K562 (cell line): Measurements from ENCODE around the gene HEXIM2. TPM values are rescaled to one million over a fixed set of nuclear protein-coding genes. Genes with fewer than 3 reads are reported as not detected.

Source experiments
- CREB1 ChIP-seq, 2 experiments: sonication (generic) in 1 of 2; formaldehyde crosslinking in 1 of 2; IDR thresholded peaks; 2 replicates each; pipeline versions ENCODE4 v1.6.1 to v1.8.0; 2012 to 2022; ENCODE audit warnings: inconsistent platforms in 1 of 2, mild to moderate bottlenecking in 1 of 2, missing genetic modification reagents in 1 of 2, moderate library complexity in 1 of 2
- E2F3 ChIP-seq: fragments of 250-450 bp; sonication (Bioruptor Pico); IDR thresholded peaks from 2 replicates; pipeline ENCODE4 v1.4.0; 2020; ENCODE audit warnings: mild to moderate bottlenecking
- FOXK2 ChIP-seq, 2 experiments: fragments of 450-650 bp; IDR thresholded peaks in 1 of 2; conservative IDR thresholded peaks in 1 of 2; 2 replicates each; pipeline ENCODE4 v1.6.1; 2016; ENCODE audit warnings: low read depth in 2 of 2, mild to moderate bottlenecking in 1 of 2
- MECOM ChIP-seq: fragments of 250-450 bp; sonication (Bioruptor Pico); IDR thresholded peaks from 2 replicates; pipeline ENCODE4 v1.8.0; 2022; ENCODE audit warnings: inconsistent platforms
- NUFIP1 ChIP-seq: fragments of 450-650 bp; IDR thresholded peaks from 2 replicates; pipeline ENCODE4 v1.6.1; 2018; ENCODE audit not compliant: partially characterized antibody
- PML ChIP-seq: IDR thresholded peaks from 2 replicates; pipeline ENCODE4 v1.6.1; 2012; ENCODE audit warnings: low read length, inconsistent platforms
- RREB1 ChIP-seq: fragments of 250-450 bp; sonication (Bioruptor Pico); IDR thresholded peaks from 2 replicates; pipeline ENCODE4 v1.4.0; 2020
- SAFB2 ChIP-seq: fragments of 200-400 bp; formaldehyde crosslinking; IDR thresholded peaks from 2 replicates; pipeline ENCODE4 v1.6.1; 2018; ENCODE audit warnings: borderline replicate concordance, low read length, low read depth, moderate library complexity; ENCODE audit not compliant: severe bottlenecking
- SAP30 ChIP-seq: fragments of 200-600 bp; sonication (generic); IDR thresholded peaks from 2 replicates; pipeline ENCODE4 v1.6.1; 2012; ENCODE audit warnings: borderline replicate concordance, low read depth, mild to moderate bottlenecking, moderate library complexity, low read length, control low read depth, inconsistent platforms; ENCODE audit not compliant: insufficient read depth, poor library complexity, severe bottlenecking
- TAF15 ChIP-seq: fragments of 200-400 bp; formaldehyde crosslinking; IDR thresholded peaks from 2 replicates; pipeline ENCODE4 v1.6.1; 2017; ENCODE audit warnings: mild to moderate bottlenecking, low read depth, low read length, moderate library complexity
- TCFL5 ChIP-seq: fragments of 250-450 bp; sonication (Bioruptor Pico); conservative IDR thresholded peaks from 2 replicates; pipeline ENCODE4 v1.6.1; 2021; ENCODE audit warnings: mild to moderate bottlenecking, moderate library complexity, matching md5 sums
- TFE3 ChIP-seq: fragments of 450-650 bp; formaldehyde crosslinking; IDR thresholded peaks from 2 replicates; pipeline ENCODE4 v1.4.0; 2020; ENCODE audit warnings: mild to moderate bottlenecking, mixed read lengths
- THRB ChIP-seq: fragments of 450-650 bp; formaldehyde crosslinking; conservative IDR thresholded peaks from 2 replicates; pipeline ENCODE4 v1.4.0; 2022; ENCODE audit warnings: mild to moderate bottlenecking, missing genetic modification characterization
- ZBTB5 ChIP-seq: fragments of 450-650 bp; IDR thresholded peaks from 2 replicates; pipeline ENCODE4 v1.6.1; 2017; ENCODE audit warnings: antibody characterized with exemption
- ZFP1 ChIP-seq: fragments of 450-650 bp; formaldehyde crosslinking; IDR thresholded peaks from 2 replicates; pipeline ENCODE4 v1.4.0; 2020; ENCODE audit warnings: mild to moderate bottlenecking, mixed read lengths
- polyA plus RNA-seq, 8 experiments: library from polyadenylated mRNA; depleted of rRNA in 4 of 8; stranded (reverse) in 5 of 8; unstranded in 3 of 8; fragments of >200 nt; fragmentation: Nextera tagmentation in 2 of 8; fragmentation: Illumina TruSeq in 1 of 8; extraction: Ambion mirVana in 2 of 8; extraction: Trizol in 1 of 8; gene quantifications; 2 replicates each; pipeline versions ENCODE4 v1.2.1 to v1.2.3, GENCODE V29; 2011 to 2014; ENCODE audit warnings: inconsistent platforms in 1 of 8, missing spikeins in 1 of 8
- total RNA-seq, 7 experiments: library from RNA; depleted of rRNA in 6 of 7; stranded (reverse); fragments of >200 nt in 6 of 7; fragmentation: Illumina TruSeq in 2 of 7; extraction: Trizol in 2 of 7; gene quantifications; 2 replicates each; pipeline versions ENCODE4 v1.2.1 to v1.2.3, GENCODE V29; 2011 to 2021; ENCODE audit warnings: low replicate concordance in 1 of 7
- TF ChIP-seq, protein P1 (sequence below): fragments of 250-450 bp; sonication (Bioruptor Pico); IDR thresholded peaks from 2 replicates; pipeline ENCODE4 v1.8.0; 2021; ENCODE audit warnings: moderate library complexity, mild to moderate bottlenecking, inconsistent platforms

The HEXIM2 gene
- total and polyA plus RNA-seq, 9 of the 15 experiments (the other 6 are each of a cell fraction or from before 2014, with no cell fraction given), result 0.69 to 3.4 (median 1.1) TPM; not detected in 2

- TF ChIP-seq TAF15, result no peak
- peak; percentile 93 for TF ChIP-seq NUFIP1
- TF ChIP-seq MECOM (CRISPR knock-in tag), result no peak
- peak; percentile 26 for TF ChIP-seq SAP30
- TF ChIP-seq ZBTB5, result no peak
- TF ChIP-seq E2F3, result no peak
- TF ChIP-seq PML, result no peak
- TF ChIP-seq, protein P1, sequence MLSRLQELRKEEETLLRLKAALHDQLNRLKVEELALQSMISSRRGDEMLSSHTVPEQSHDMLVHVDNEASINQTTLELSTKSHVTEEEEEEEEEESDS (CRISPR knock-in tag), result no peak
- no peak for TF ChIP-seq TCFL5 (CRISPR knock-in tag)
- no peak for TF ChIP-seq RREB1 (CRISPR knock-in tag)
- peak; percentile 99 for TF ChIP-seq FOXK2 (conservative IDR thresholded peaks at IDR 0.05 in 1 of 2, IDR thresholded peaks at IDR 0.05 in 1 of 2; ENCODE audit: low read depth in 2 of 2)
- TF ChIP-seq TFE3 (CRISPR knock-in tag), result no peak
- peak; percentile 36; the same call in 1 of the 2 replicates for TF ChIP-seq CREB1 (IDR thresholded peaks at IDR 0.05)
- TF ChIP-seq CREB1 (CRISPR knock-in tag; IDR thresholded peaks at IDR 0.05), result no peak
- TF ChIP-seq SAFB2, result no peak
- TF ChIP-seq ZFP1 (CRISPR knock-in tag), result no peak
- TF ChIP-seq THRB (CRISPR knock-in tag), result peak; percentile 59
Observed at GRCh38 chr17:45147581-45148182, 14.0 kb upstream of the HEXIM2 start (continued).
